DMS 273 (cell line): Measurements from ENCODE around the gene MYOM1.

ENCODE experiments used
- DNase-seq: peaks from one replicate; lab custom pipeline; 2025; ENCODE audit not compliant: unreplicated experiment; lab: John Stamatoyannopoulos, UW

The MYOM1 gene

GRCh38 chr18:3153107-3153704, 66.6 kb downstream of the MYOM1 start:
- DNase-seq, result no peak

GRCh38 chr18:3152294-3152693, 67.5 kb downstream of the MYOM1 start:
- no peak for DNase-seq

- DNase-seq, result peak; percentile 63
Observed at GRCh38 chr18:3151399-3152264, 68.1 kb downstream of the MYOM1 start.

GRCh38 chr18:3150688-3151087, 69.1 kb downstream of the MYOM1 start:
- no peak for DNase-seq

GRCh38 chr18:3150274-3150673, 69.5 kb downstream of the MYOM1 start:
- peak; percentile 6 for DNase-seq

GRCh38 chr18:3148930-3149535, 70.7 kb downstream of the MYOM1 start:
- peak; percentile 11 for DNase-seq

- DNase-seq, result no peak
Observed at GRCh38 chr18:3147935-3148554, 71.7 kb downstream of the MYOM1 start.

- no peak for DNase-seq
Observed at GRCh38 chr18:3140986-3141639, 78.7 kb downstream of the MYOM1 start.

- no peak for DNase-seq
Observed at GRCh38 chr18:3140342-3140741, 79.4 kb downstream of the MYOM1 start.

- DNase-seq, result no peak
Observed at GRCh38 chr18:3139406-3139805, 80.4 kb downstream of the MYOM1 start.

GRCh38 chr18:3138274-3138975, 81.3 kb downstream of the MYOM1 start:
- no peak for DNase-seq

- DNase-seq, result no peak
Observed at GRCh38 chr18:3135536-3135935, 84.2 kb downstream of the MYOM1 start.

- no peak for DNase-seq
Observed at GRCh38 chr18:3132700-3133099, 87.1 kb downstream of the MYOM1 start.

- no peak for DNase-seq
Observed at GRCh38 chr18:3130344-3130743, 89.4 kb downstream of the MYOM1 start.

GRCh38 chr18:3129053-3129864, 90.5 kb downstream of the MYOM1 start:
- peak; percentile 89 for DNase-seq

GRCh38 chr18:3126457-3127097, 93.2 kb downstream of the MYOM1 start:
- DNase-seq, result no peak

GRCh38 chr18:3124822-3125221, 94.9 kb downstream of the MYOM1 start:
- no peak for DNase-seq

GRCh38 chr18:3122851-3123250, 96.9 kb downstream of the MYOM1 start:
- DNase-seq, result no peak

- DNase-seq, result no peak
Observed at GRCh38 chr18:3121259-3121658, 98.5 kb downstream of the MYOM1 start.
